Esophagus squamous epithelium (tissue), 5 donors: Measurements from ENCODE around the gene TMEM258. TPM values are rescaled to one million over a fixed set of nuclear protein-coding genes. Genes with fewer than 3 reads are reported as not detected.

Source experiments
- DNase-seq: peaks from one replicate; lab custom pipeline; 2025; lab: John Stamatoyannopoulos, UW
- H3K27ac ChIP-seq, 4 donors: fragments of 200-600 bp; sonication (generic); one replicate each; pipeline ENCODE4 v1.5.1; 2016 to 2019; ENCODE audit warnings: mild to moderate bottlenecking in 1 of 4
- H3K27me3 ChIP-seq, 4 donors: fragments of 200-600 bp; sonication (generic); 1 replicate in 3 of 4; 2 replicates in 1 of 4; pipeline versions ENCODE4 v1.5.1 to v1.6.0; 2017 to 2021; ENCODE audit warnings: antibody characterized with exemption in 1 of 4
- H3K36me3 ChIP-seq, 3 donors: fragments of 200-600 bp; sonication (generic); one replicate each; pipeline ENCODE4 v1.5.1; 2016 to 2019
- H3K4me1 ChIP-seq, 3 donors: fragments of 200-600 bp; sonication (generic); one replicate each; pipeline ENCODE4 v1.5.1; 2017 to 2019
- H3K4me3 ChIP-seq, 4 donors: fragments of 200-600 bp; sonication (generic); 1 replicate in 3 of 4; 2 replicates in 1 of 4; pipeline ENCODE4 v1.5.1; 2016 to 2019; ENCODE audit warnings: mild to moderate bottlenecking in 2 of 4, moderate library complexity in 1 of 4
- H3K9me3 ChIP-seq, 3 donors: fragments of 200-600 bp; sonication (generic); one replicate each; pipeline ENCODE4 v1.5.1; 2016 to 2019
- POLR2A ChIP-seq, 4 donors: fragments of 450-650 bp; IDR thresholded peaks; one replicate each; pipeline ENCODE4 v1.6.1; 2017; ENCODE audit warnings: antibody characterized with exemption in 4 of 4, mild to moderate bottlenecking in 4 of 4, moderate library complexity in 3 of 4
- WGBS, 2 donors: methylation state at CpG; one replicate each; pipeline ENCODE4 v1.1.5; 2018; 5-methylcytosine and 5-hydroxymethylcytosine counted together
- intact Hi-C: fragments of 100-400 bp; cut with DNase I; formaldehyde crosslinking; loops from one replicate; pipeline ENCODE4 v1.15.0; 2022
- total RNA-seq, 4 donors: library from RNA; depleted of rRNA; stranded (reverse); fragments of >200 nt; gene quantifications; one replicate each; pipeline ENCODE4 v1.1.0, GENCODE V29; 2016
- TF ChIP-seq, protein P1 (sequence below), 6 experiments: fragments of 450-650 bp in 4 of 6; fragments of 200-600 bp in 2 of 6; sonication (generic) in 2 of 6; IDR thresholded peaks; one replicate each; pipeline ENCODE4 v1.5.1; 2016 to 2019; ENCODE audit warnings: antibody characterized with exemption in 6 of 6, mild to moderate bottlenecking in 4 of 6, moderate library complexity in 4 of 6
- donor health status: DM: yes; HTN: yes; CAD: no.

The TMEM258 gene
- total RNA-seq, 4 donors from 2014 or later: 32.3 to 54.2 (median 37.9) TPM

DNA sequence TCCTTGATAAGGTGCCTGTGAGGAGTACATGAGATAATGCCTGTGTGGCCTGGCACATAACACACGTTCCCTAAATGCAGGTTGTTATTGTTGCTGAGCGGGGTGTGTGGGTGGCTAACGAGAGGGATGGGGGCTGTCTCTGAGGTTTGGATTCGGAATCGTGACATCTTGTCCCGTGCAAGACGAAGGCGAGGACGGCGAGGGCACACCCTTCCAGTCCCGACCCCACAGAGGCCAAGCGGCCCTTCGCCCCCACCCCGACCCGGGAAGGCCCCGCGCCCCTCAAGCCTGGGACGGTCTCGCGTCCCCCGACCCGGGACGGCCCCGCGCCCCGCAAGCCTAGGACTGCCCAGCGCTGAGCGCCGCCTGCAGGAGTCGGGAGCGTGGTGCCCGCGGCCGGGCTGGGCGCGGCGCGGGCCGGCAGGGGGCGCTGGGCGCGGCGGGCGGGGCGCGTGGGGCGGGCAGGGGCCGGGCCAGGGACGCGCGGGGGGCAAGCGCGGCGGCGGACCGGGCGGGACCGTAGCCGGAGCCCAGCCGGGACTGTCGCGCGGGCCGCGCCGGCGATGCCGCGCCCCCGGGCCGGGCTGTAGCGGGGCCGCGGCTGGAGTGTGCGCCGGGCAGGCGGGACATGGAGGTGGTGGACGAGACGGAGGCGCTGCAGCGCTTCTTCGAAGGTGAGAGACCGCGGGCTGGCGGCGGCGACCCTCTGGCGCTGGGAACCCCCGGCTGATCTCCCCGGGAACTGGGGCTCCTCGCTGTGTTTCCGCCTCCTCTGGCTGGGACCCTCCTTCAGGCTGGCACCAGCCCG is 40.1 kb downstream of the TMEM258 start, which contains the start of gene MYRF:
Gene MYRF (plus strand): TSS at position 520 of the 808 bp plus-strand sequence. CDS start 109 bp downstream, at position 629.
- 11 to 14% methylated on average over 7 to 8 of the region's 93 CpGs for WGBS, 2 donors
- Histone ChIP-seq H3K4me1 (peaks cover 4 to 34% (median 17%) of the 10 kb centered on the region in 3 donors), H3K27ac (no peak within 1 kb of the TSS), H3K36me3 (no peaks in the 10 kb centered on the region), H3K4me3 (peak within 1 kb of the TSS; percentile 20 to 71 (median 44)), H3K9me3 (no peaks in the 10 kb centered on the region), H3K27me3 (peaks cover 0 to 49% (median 0%) of the 10 kb centered on the region in 4 donors)
- intact Hi-C loops: no loop called here
- DNase-seq: no peak
- no peak for TF ChIP-seq POLR2A (IDR thresholded peaks at IDR 0.05)
- TF ChIP-seq, protein P1, sequence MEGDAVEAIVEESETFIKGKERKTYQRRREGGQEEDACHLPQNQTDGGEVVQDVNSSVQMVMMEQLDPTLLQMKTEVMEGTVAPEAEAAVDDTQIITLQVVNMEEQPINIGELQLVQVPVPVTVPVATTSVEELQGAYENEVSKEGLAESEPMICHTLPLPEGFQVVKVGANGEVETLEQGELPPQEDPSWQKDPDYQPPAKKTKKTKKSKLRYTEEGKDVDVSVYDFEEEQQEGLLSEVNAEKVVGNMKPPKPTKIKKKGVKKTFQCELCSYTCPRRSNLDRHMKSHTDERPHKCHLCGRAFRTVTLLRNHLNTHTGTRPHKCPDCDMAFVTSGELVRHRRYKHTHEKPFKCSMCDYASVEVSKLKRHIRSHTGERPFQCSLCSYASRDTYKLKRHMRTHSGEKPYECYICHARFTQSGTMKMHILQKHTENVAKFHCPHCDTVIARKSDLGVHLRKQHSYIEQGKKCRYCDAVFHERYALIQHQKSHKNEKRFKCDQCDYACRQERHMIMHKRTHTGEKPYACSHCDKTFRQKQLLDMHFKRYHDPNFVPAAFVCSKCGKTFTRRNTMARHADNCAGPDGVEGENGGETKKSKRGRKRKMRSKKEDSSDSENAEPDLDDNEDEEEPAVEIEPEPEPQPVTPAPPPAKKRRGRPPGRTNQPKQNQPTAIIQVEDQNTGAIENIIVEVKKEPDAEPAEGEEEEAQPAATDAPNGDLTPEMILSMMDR (IDR thresholded peaks at IDR 0.05): peak in 5 of 6 experiments; percentile 26 to 65 (median 49)

DNA sequence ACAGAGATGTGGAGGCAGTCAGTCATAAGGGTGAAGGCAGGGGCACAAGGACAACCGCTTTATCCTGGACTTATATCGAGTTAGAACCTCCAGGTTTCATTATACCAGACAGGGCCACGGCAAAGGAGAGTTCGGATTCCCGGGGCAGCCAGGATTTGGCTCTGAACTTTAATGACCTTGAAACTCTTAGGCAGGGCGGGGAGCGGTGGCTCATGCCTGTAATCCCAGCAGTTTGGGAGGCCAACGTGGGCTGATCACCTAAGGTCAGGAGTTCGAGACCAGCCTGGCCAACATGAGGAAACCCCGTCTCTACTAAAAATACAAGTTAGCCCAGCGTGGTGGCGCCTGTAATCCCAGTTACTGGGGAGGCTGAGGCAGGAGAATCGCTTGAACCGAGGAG is 41.0 kb downstream of the TMEM258 start:
- 78 to 87% methylated on average over 3 to 10 of the region's 14 CpGs for WGBS, 2 donors
- peaks cover 4 to 35% (median 17%) of the 10 kb centered on the region in 3 donors for H3K4me1 ChIP-seq
- no peak for DNase-seq
- no peak for TF ChIP-seq POLR2A (IDR thresholded peaks at IDR 0.05)
- TF ChIP-seq, protein P1 (IDR thresholded peaks at IDR 0.05): no peak
- H3K9me3 ChIP-seq: no peaks in the 10 kb centered on the region
- H3K27ac ChIP-seq: no peak overlapping the region
- H3K4me3 ChIP-seq: no peak overlapping the region
- intact Hi-C loops: no loop called here
- H3K27me3 ChIP-seq: peaks cover 0 to 49% (median 0%) of the 10 kb centered on the region in 4 donors
- H3K36me3 ChIP-seq: no peaks in the 10 kb centered on the region

DNA sequence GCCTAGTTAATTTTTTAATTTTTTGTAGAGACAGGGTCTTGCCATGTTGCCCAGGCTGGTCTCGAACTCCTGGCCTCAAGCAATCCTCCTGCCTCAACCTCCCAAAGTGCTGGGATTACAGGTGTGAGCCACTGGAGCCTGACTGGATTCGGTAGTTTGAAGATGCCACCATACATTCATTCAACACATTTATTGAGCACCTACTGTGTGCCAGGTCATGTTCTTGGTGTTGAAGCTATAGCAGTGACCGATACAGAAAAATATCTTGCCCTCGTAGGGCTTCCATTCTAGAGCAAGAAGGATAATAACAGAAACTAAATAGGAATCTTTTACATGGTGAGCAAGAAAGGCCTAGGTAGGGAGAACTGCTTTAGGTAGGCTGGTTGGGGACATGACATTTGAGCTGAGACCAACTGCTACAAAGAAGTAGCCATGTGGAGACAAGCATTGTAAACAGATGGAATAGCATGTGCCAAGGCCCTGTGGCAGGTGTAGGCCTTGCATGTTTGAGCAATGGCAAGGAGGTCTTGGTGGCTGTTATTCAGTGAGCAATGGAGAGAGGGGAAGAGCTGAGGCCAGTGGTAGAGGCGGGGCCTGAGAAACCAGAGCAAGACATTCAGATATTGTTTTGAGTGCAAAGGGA is 41.6 kb downstream of the TMEM258 start:
- intact Hi-C loops: no loop called here
- TF ChIP-seq, protein P1 (IDR thresholded peaks at IDR 0.05): no peak
- no peak for TF ChIP-seq POLR2A (IDR thresholded peaks at IDR 0.05)
- no peaks in the 10 kb centered on the region for H3K36me3 ChIP-seq
- WGBS, 2 donors: 92 to 95% methylated on average over 4 to 5 of the region's 5 CpGs
- H3K27me3 ChIP-seq: peaks cover 0 to 49% (median 0%) of the 10 kb centered on the region in 4 donors
- DNase-seq: no peak
- no peak overlapping the region for H3K4me3 ChIP-seq
- H3K27ac ChIP-seq: no peak overlapping the region
- peaks cover 4 to 40% (median 17%) of the 10 kb centered on the region in 3 donors for H3K4me1 ChIP-seq
- no peaks in the 10 kb centered on the region for H3K9me3 ChIP-seq

DNA sequence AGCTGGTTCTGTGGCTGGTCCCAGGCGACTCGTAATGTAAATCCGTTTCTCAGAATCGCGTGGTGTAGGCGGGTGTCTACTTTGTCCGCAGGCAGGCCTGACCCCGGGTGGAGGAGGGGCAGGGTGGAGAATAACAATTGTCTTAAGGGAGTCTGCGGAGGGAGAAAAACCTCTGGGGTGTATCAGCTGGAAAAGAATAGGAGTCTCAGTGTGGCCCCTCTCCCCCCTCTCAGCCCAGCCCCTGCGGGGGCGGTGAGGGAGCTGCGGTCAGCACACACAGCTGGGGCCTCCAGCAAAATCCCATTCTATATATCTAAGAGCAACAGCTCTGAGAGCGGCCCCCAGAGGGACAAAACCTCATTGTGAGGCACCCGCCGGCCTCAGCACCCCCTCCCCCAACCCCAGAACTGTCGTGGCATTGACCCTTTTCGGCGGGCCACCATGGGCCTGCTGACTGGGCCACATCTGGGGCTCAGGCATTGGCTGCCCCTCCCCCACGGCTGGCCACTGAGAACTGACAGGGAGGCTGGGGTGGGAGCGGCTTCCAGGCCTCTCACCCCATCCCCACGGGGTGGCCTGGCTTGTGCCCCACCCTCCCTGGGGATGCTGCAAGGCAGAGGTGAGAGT is 42.7 kb downstream of the TMEM258 start:
- no peaks in the 10 kb centered on the region for H3K9me3 ChIP-seq
- DNase-seq: no peak
- H3K27ac ChIP-seq: no peak overlapping the region
- H3K27me3 ChIP-seq: peaks cover 0 to 49% (median 0%) of the 10 kb centered on the region in 4 donors
- no peak overlapping the region for H3K4me3 ChIP-seq
- intact Hi-C loops: no loop called here
- peaks cover 4 to 47% (median 17%) of the 10 kb centered on the region in 3 donors for H3K4me1 ChIP-seq
- TF ChIP-seq POLR2A (IDR thresholded peaks at IDR 0.05): no peak
- TF ChIP-seq, protein P1 (IDR thresholded peaks at IDR 0.05): no peak
- WGBS, 2 donors: 60 to 64% methylated on average over 11 to 13 of the region's 21 CpGs
- peaks cover 0 to 3% (median 0%) of the 10 kb centered on the region in 3 donors for H3K36me3 ChIP-seq
